Upper lobe of left lung (tissue), 4 donors: ENCODE data around the gene ID2.

Source experiments
- CTCF ChIP-seq, 6 experiments: fragments of 450-650 bp in 4 of 6; fragments of 200-600 bp in 2 of 6; sonication (generic) in 2 of 6; IDR thresholded peaks; one replicate each; pipeline ENCODE4 v1.5.1; 2016 to 2019; ENCODE audit warnings: antibody characterized with exemption in 6 of 6
- EP300 ChIP-seq, 4 donors: sonication (generic); formaldehyde crosslinking; IDR thresholded peaks; one replicate each; pipeline ENCODE4 v1.5.1; 2017; ENCODE audit warnings: antibody characterized with exemption in 4 of 4, control low read depth in 2 of 4
- POLR2A ChIP-seq, 4 donors: fragments of 450-650 bp; IDR thresholded peaks; one replicate each; pipeline ENCODE4 v1.5.1; 2016 to 2017; ENCODE audit warnings: antibody characterized with exemption in 4 of 4, mild to moderate bottlenecking in 2 of 4
- POLR2AphosphoS5 ChIP-seq, 2 donors: sonication (generic); formaldehyde crosslinking; IDR thresholded peaks; one replicate each; pipeline ENCODE4 v1.5.1; 2017; ENCODE audit warnings: antibody characterized with exemption in 2 of 2

GRCh38 chr2:8649718-8650117 lies 32.1 kb upstream of the ID2 start:
- TF ChIP-seq POLR2A (IDR thresholded peaks at IDR 0.05) (no peak), CTCF (IDR thresholded peaks at IDR 0.05) (no peak), POLR2AphosphoS5 (IDR thresholded peaks at IDR 0.05) (no peak), EP300 (IDR thresholded peaks at IDR 0.05) (no peak)
